ENCODE results near the gene POU5F2. TPM values are rescaled to one million over a fixed set of nuclear protein-coding genes. Genes with fewer than 3 reads are reported as not detected.

The POU5F2 gene
- total RNA-seq, 2 donors from 2014 or later, result 1.7 to 3.2 TPM

- H3K4me3 ChIP-seq, result no peak overlapping the region
- H3K27me3 ChIP-seq (replicated peaks; ENCODE audit: insufficient read depth), result no peaks in the 10 kb centered on the region
- intact Hi-C loops (cut with DNase I), result no loop called here
- no peak overlapping the region for H3K27ac ChIP-seq
- DNase-seq (ENCODE audit: low spot score), result no peak
- H3K36me3 ChIP-seq, result no peaks in the 10 kb centered on the region
- H3K4me1 ChIP-seq (replicated peaks), result no peaks in the 10 kb centered on the region
- 73% methylated on average over 3 of the region's 3 CpGs for WGBS
- no peaks in the 10 kb centered on the region for H3K9me3 ChIP-seq
- TF ChIP-seq POLR2AphosphoS5 (IDR thresholded peaks at IDR 0.05) (no peak), POLR2A (IDR thresholded peaks at IDR 0.05) (no peak)
- TF ChIP-seq, protein P1, sequence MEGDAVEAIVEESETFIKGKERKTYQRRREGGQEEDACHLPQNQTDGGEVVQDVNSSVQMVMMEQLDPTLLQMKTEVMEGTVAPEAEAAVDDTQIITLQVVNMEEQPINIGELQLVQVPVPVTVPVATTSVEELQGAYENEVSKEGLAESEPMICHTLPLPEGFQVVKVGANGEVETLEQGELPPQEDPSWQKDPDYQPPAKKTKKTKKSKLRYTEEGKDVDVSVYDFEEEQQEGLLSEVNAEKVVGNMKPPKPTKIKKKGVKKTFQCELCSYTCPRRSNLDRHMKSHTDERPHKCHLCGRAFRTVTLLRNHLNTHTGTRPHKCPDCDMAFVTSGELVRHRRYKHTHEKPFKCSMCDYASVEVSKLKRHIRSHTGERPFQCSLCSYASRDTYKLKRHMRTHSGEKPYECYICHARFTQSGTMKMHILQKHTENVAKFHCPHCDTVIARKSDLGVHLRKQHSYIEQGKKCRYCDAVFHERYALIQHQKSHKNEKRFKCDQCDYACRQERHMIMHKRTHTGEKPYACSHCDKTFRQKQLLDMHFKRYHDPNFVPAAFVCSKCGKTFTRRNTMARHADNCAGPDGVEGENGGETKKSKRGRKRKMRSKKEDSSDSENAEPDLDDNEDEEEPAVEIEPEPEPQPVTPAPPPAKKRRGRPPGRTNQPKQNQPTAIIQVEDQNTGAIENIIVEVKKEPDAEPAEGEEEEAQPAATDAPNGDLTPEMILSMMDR (IDR thresholded peaks at IDR 0.05), result no peak
These were observed 20.3 kb downstream of the POU5F2 start for GRCh38 chr5:93721071-93721470.

DNA sequence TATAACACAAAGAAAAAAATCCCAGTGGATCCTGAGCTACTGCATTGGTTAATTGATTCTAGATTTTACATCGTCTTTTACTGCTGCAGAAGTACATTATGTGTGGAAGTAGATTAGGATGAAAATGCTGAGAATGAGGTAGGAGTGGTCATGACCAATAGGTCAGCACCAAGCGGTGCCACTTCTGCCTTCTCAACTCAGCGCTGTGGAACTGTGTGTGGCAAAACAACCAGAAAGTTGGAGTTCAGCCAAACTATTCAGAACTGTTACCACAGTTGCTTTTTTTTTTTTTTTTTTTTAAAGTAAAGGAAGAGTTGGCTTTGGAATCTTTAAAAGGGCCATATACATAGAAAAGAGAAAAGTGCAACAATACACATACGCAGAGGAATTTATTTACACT is 24.2 kb downstream of the POU5F2 start:
- Histone ChIP-seq H3K9me3 (no peaks in the 10 kb centered on the region), H3K4me1 (replicated peaks) (no peaks in the 10 kb centered on the region), H3K27ac (no peak overlapping the region), H3K4me3 (no peak overlapping the region), H3K27me3 (replicated peaks; ENCODE audit: insufficient read depth) (no peaks in the 10 kb centered on the region), H3K36me3 (no peaks in the 10 kb centered on the region)
- 42% methylated on average over 4 of the region's 4 CpGs for WGBS
- no peak for DNase-seq (ENCODE audit: low spot score)
- TF ChIP-seq, protein P1 (IDR thresholded peaks at IDR 0.05), result no peak
- TF ChIP-seq POLR2A (IDR thresholded peaks at IDR 0.05) (no peak), POLR2AphosphoS5 (IDR thresholded peaks at IDR 0.05) (no peak)
- intact Hi-C loops (cut with DNase I), result no loop called here

DNA sequence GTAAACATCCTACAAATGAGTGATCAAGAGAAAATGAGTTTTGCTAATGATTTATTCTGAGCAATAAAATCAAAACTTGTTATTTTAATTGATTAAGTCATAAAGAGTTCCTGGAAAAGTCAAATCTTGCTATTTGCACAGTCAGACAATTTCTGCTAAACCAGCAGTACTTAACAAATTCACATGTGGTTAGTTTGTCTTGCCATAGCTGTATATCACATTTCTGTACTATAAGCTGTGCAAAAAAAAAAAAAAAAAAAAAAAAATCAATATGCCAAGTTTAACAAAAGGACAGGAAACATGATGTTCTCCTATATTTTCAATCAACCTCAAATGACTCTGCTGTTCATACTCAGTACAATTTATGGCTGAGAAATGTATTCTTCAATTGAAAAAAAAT is 24.9 kb downstream of the POU5F2 start:
- no peak for DNase-seq (ENCODE audit: low spot score)
- Histone ChIP-seq H3K27me3 (replicated peaks; ENCODE audit: insufficient read depth) (no peaks in the 10 kb centered on the region), H3K27ac (no peak overlapping the region), H3K4me3 (no peak overlapping the region), H3K9me3 (no peaks in the 10 kb centered on the region), H3K36me3 (no peaks in the 10 kb centered on the region), H3K4me1 (replicated peaks) (no peaks in the 10 kb centered on the region)
- TF ChIP-seq POLR2AphosphoS5 (IDR thresholded peaks at IDR 0.05) (no peak), POLR2A (IDR thresholded peaks at IDR 0.05) (no peak)
- TF ChIP-seq, protein P1 (IDR thresholded peaks at IDR 0.05), result no peak
- intact Hi-C loops (cut with DNase I), result no loop called here

- H3K27ac ChIP-seq, result no peak overlapping the region
- no peak for DNase-seq (ENCODE audit: low spot score)
- no peaks in the 10 kb centered on the region for H3K27me3 ChIP-seq (replicated peaks; ENCODE audit: insufficient read depth)
- TF ChIP-seq, protein P1 (IDR thresholded peaks at IDR 0.05), result no peak
- no peak for TF ChIP-seq POLR2AphosphoS5 (IDR thresholded peaks at IDR 0.05)
- TF ChIP-seq POLR2A (IDR thresholded peaks at IDR 0.05), result no peak
- intact Hi-C loops (cut with DNase I), result no loop called here
- H3K9me3 ChIP-seq, result no peaks in the 10 kb centered on the region
- no peak overlapping the region for H3K4me3 ChIP-seq
- 85% methylated on average over 1 of the region's 1 CpG for WGBS
- no peaks in the 10 kb centered on the region for H3K4me1 ChIP-seq (replicated peaks)
- H3K36me3 ChIP-seq, result no peaks in the 10 kb centered on the region
These were observed 25.6 kb downstream of the POU5F2 start for GRCh38 chr5:93715761-93716160.

DNA sequence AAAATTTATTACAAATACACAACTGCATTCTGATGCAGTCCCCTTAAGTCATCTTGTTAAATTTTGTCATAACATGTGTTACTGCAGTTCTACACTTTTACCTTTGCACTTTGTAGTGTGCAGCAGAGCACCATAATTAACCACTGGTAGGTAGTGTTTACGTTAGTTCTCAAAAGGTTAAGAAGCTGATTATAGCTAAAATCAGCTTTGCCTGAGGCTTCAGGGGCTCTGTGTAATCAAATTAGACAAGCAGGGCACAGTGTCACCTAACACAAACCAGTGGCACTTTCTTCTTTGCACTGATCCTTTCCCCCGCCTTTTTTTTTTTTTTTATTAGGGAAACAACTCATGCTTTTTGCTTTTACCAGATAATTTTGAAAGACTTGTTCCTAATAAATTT is 26.1 kb downstream of the POU5F2 start:
- Histone ChIP-seq H3K27me3 (replicated peaks; ENCODE audit: insufficient read depth) (no peaks in the 10 kb centered on the region), H3K9me3 (no peaks in the 10 kb centered on the region), H3K27ac (no peak overlapping the region), H3K36me3 (no peaks in the 10 kb centered on the region), H3K4me1 (replicated peaks) (no peaks in the 10 kb centered on the region), H3K4me3 (no peak overlapping the region)
- no peak for DNase-seq (ENCODE audit: low spot score)
- intact Hi-C loops (cut with DNase I), result no loop called here
- TF ChIP-seq POLR2A (IDR thresholded peaks at IDR 0.05), result no peak
- no peak for TF ChIP-seq POLR2AphosphoS5 (IDR thresholded peaks at IDR 0.05)
- TF ChIP-seq, protein P1 (IDR thresholded peaks at IDR 0.05), result no peak
- WGBS, result 80% methylated on average over 2 of the region's 2 CpGs
